HepG2 (cell line): ENCODE measurements around the gene UST. TPM values are rescaled to one million over a fixed set of nuclear protein-coding genes. Genes with fewer than 3 reads are reported as not detected.

Experiments used
- ATF7-NPFF ChIP-seq: sonication (generic); formaldehyde crosslinking; IDR thresholded peaks from 2 replicates; pipeline ENCODE4 v1.8.1; 2023; ENCODE audit warnings: mild to moderate bottlenecking, low read depth, missing genetic modification reagents, moderate library complexity
- CBX1 ChIP-seq: IDR thresholded peaks from one replicate; pipeline ENCODE4 v1.6.1; 2016; ENCODE audit warnings: antibody characterized with exemption, low read depth
- MLXIP ChIP-seq: sonication (generic); formaldehyde crosslinking; IDR thresholded peaks from 2 replicates; pipeline ENCODE4 v1.9.0; 2021; ENCODE audit warnings: missing genetic modification reagents, borderline replicate concordance
- NCOA1 ChIP-seq: sonication (generic); formaldehyde crosslinking; IDR thresholded peaks from 2 replicates; pipeline ENCODE4 v1.9.0; 2021; ENCODE audit warnings: missing genetic modification reagents
- NFYC ChIP-seq: IDR thresholded peaks from 2 replicates; pipeline ENCODE4 v1.6.1; 2016; ENCODE audit warnings: missing genetic modification reagents, missing compliant biosample characterization
- NR0B2 ChIP-seq: sonication (generic); formaldehyde crosslinking; IDR thresholded peaks from 2 replicates; pipeline ENCODE4 v1.4.0; 2020; ENCODE audit warnings: mild to moderate bottlenecking, missing genetic modification reagents
- RBAK ChIP-seq: sonication (generic); formaldehyde crosslinking; IDR thresholded peaks from 2 replicates; pipeline ENCODE4 v1.5.1; 2020; ENCODE audit warnings: mild to moderate bottlenecking, missing genetic modification reagents
- RFX1 ChIP-seq: fragments of 450-650 bp; IDR thresholded peaks from 2 replicates; pipeline ENCODE4 v1.6.1; 2017
- RXRA ChIP-seq: sonication (generic); formaldehyde crosslinking; IDR thresholded peaks from 2 replicates; pipeline ENCODE4 v1.5.1; 2020; ENCODE audit warnings: missing genetic modification reagents
- SKI ChIP-seq: fragments of 450-650 bp; IDR thresholded peaks from one replicate; pipeline ENCODE4 v1.6.1; 2018; ENCODE audit warnings: mild to moderate bottlenecking; ENCODE audit not compliant: partially characterized antibody
- SMARCC2 ChIP-seq: fragments of 450-650 bp; IDR thresholded peaks from 2 replicates; pipeline ENCODE4 v1.6.1; 2017; ENCODE audit warnings: antibody characterized with exemption, mild to moderate bottlenecking
- ZBTB3 ChIP-seq: sonication (generic); formaldehyde crosslinking; IDR thresholded peaks from 2 replicates; pipeline ENCODE4 v1.4.0; 2020; ENCODE audit warnings: low read depth, mild to moderate bottlenecking, moderate library complexity, missing genetic modification reagents, borderline replicate concordance
- ZBTB49 ChIP-seq: sonication (generic); formaldehyde crosslinking; IDR thresholded peaks from 2 replicates; pipeline ENCODE4 v1.4.0; 2020; ENCODE audit warnings: missing genetic modification reagents, borderline replicate concordance
- ZMAT5 ChIP-seq: sonication (generic); formaldehyde crosslinking; IDR thresholded peaks from 2 replicates; pipeline ENCODE4 v1.5.0; 2020; ENCODE audit warnings: mild to moderate bottlenecking, low read depth, missing genetic modification reagents, borderline replicate concordance
- ZNF281 ChIP-seq: sonication (generic); formaldehyde crosslinking; IDR thresholded peaks from 2 replicates; pipeline ENCODE4 v1.4.0; 2020; ENCODE audit warnings: missing genetic modification reagents, borderline replicate concordance
- ZNF484 ChIP-seq: sonication (generic); formaldehyde crosslinking; IDR thresholded peaks from 2 replicates; pipeline ENCODE4 v1.5.1; 2020; ENCODE audit warnings: mild to moderate bottlenecking, low read depth, missing genetic modification reagents, borderline replicate concordance
- ZNF597 ChIP-seq: sonication (generic); formaldehyde crosslinking; IDR thresholded peaks from 2 replicates; pipeline ENCODE4 v1.5.0; 2020; ENCODE audit warnings: missing genetic modification reagents
- ZNF703 ChIP-seq: sonication (generic); formaldehyde crosslinking; IDR thresholded peaks from 2 replicates; pipeline ENCODE4 v1.5.1; 2020; ENCODE audit warnings: missing genetic modification reagents, mild to moderate bottlenecking, moderate library complexity, borderline replicate concordance
- polyA plus RNA-seq, 8 experiments: library from polyadenylated mRNA; depleted of rRNA in 3 of 8; stranded (reverse) in 7 of 8; unstranded in 1 of 8; fragments of >200 nt; fragmentation: Illumina TruSeq in 4 of 8; extraction: Trizol in 4 of 8; gene quantifications; 2 replicates each; pipeline versions ENCODE4 v1.2.1 to v1.2.3, GENCODE V29; 2011 to 2016; ENCODE audit warnings: low read depth in 4 of 8, missing spikeins in 1 of 8, mixed read lengths in 1 of 8; ENCODE audit not compliant: insufficient read depth in 1 of 8
- total RNA-seq, 5 experiments: library from RNA; depleted of rRNA; stranded (reverse); fragments of >200 nt; fragmentation: Illumina TruSeq; extraction: Trizol; gene quantifications; 2 replicates each; pipeline ENCODE4 v1.2.3, GENCODE V29; 2016; ENCODE audit warnings: low read depth in 1 of 5

The UST gene
- total and polyA plus RNA-seq, 2 of the 13 experiments (the other 11 are each of a cell fraction or from before 2014, with no cell fraction given): 0.27 TPM; not detected in 1

- no peak for TF ChIP-seq ZBTB49 (CRISPR knock-in tag)
- no peak for TF ChIP-seq MLXIP (CRISPR knock-in tag)
- TF ChIP-seq ZNF703 (CRISPR knock-in tag): no peak
- TF ChIP-seq CBX1: no peak
- TF ChIP-seq RXRA (CRISPR knock-in tag): no peak
- TF ChIP-seq RBAK: no peak
- TF ChIP-seq NFYC (CRISPR knock-in tag): no peak
- no peak for TF ChIP-seq ZNF484
- TF ChIP-seq ZBTB3: no peak
- TF ChIP-seq NR0B2 (CRISPR knock-in tag): no peak
- no peak for TF ChIP-seq ATF7-NPFF (CRISPR knock-in tag)
- TF ChIP-seq ZMAT5 (CRISPR knock-in tag): no peak
- no peak for TF ChIP-seq SMARCC2
- TF ChIP-seq RFX1: no peak
- TF ChIP-seq ZNF281 (CRISPR knock-in tag): no peak
- TF ChIP-seq ZNF597: no peak
- no peak for TF ChIP-seq NCOA1 (CRISPR knock-in tag)
- no peak for TF ChIP-seq SKI
Measured at GRCh38 chr6:149060985-149061760, 314.3 kb downstream of the UST start (continued).
